Measurements from ENCODE around the gene SPINDOC. TPM values are rescaled to one million over a fixed set of nuclear protein-coding genes. Genes with fewer than 3 reads are reported as not detected.

The SPINDOC gene
- total and polyA plus RNA-seq, 9 of the 15 experiments (the other 6 are each of a cell fraction or from before 2014, with no cell fraction given) = 0.70 to 36.3 (median 19.6) TPM

DNA sequence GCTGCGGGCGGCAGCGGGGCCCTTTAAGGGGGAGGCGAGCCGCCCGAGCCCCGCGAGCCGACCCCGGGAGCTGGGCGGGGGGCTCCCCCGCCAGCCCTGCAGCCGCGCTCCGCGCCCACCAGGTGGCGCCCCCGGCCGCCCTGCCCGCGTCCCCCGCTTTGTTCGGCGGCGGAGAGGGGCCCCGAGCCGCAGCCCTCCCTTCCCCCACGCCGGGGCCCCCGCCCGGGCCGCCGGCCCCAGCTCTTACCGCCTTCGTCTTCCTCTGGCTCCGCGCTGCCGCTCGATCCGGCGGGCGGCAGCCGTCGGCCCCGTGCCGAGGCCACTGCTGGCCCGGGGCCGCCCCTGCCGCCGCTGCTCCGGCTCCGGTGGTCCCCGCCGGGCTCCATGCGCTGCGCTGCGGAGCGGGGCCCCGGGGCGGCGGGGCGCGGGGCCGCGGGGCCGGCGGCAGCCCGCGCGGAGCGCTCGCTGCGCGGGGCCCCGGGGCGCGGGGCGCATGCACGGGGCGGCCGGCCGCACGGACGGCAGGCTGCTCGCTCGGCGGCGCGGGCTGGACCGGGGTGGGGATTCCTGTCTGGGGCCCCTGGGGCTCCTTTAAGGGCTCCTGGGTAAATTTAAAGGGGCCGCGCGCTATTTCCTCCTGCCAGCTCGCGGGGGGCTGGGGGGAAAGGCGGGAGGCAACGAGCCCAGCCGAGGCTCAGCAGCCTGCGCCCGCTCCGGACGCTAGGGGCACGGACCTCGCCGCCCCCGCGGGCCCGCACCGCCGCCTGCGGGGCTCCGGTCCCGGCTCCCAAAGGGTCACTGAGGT is 44.8 kb upstream of the SPINDOC start, which contains the start of gene ZFTA (continued):
- TF ChIP-seq, protein P1, sequence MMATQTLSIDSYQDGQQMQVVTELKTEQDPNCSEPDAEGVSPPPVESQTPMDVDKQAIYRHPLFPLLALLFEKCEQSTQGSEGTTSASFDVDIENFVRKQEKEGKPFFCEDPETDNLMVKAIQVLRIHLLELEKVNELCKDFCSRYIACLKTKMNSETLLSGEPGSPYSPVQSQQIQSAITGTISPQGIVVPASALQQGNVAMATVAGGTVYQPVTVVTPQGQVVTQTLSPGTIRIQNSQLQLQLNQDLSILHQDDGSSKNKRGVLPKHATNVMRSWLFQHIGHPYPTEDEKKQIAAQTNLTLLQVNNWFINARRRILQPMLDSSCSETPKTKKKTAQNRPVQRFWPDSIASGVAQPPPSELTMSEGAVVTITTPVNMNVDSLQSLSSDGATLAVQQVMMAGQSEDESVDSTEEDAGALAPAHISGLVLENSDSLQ (IDR thresholded peaks at IDR 0.05) = no peak
- TF ChIP-seq NR2C1 (IDR thresholded peaks at IDR 0.05) (no peak), NR2C1 (tag; IDR thresholded peaks at IDR 0.05) (no peak), ZNF224 (CRISPR knock-in tag; IDR thresholded peaks at IDR 0.05) (no peak), ZBTB7A (IDR thresholded peaks at IDR 0.05; ENCODE audit: borderline replicate concordance, control insufficient read depth, low read depth, low read length) (peak; percentile 99), CC2D1A (IDR thresholded peaks at IDR 0.05) (no peak), SIRT6 (IDR thresholded peaks at IDR 0.05; ENCODE audit: low read depth, low read length) (no peak), ZNF274 (IDR thresholded peaks at IDR 0.05; ENCODE audit: borderline replicate concordance, low read depth, low read length) (no peak), ZNF431 (CRISPR knock-in tag; IDR thresholded peaks at IDR 0.05) (no peak), TAF9B (IDR thresholded peaks at IDR 0.05; ENCODE audit: partially characterized antibody) (no peak), CCNT2 (IDR thresholded peaks at IDR 0.05; ENCODE audit: borderline replicate concordance, extremely low read depth, insufficient read length, low read depth, low read length) (peak; percentile 30), GATA2 (CRISPR knock-in tag; IDR thresholded peaks at IDR 0.05) (no peak)
- TF ChIP-seq, protein P2, sequence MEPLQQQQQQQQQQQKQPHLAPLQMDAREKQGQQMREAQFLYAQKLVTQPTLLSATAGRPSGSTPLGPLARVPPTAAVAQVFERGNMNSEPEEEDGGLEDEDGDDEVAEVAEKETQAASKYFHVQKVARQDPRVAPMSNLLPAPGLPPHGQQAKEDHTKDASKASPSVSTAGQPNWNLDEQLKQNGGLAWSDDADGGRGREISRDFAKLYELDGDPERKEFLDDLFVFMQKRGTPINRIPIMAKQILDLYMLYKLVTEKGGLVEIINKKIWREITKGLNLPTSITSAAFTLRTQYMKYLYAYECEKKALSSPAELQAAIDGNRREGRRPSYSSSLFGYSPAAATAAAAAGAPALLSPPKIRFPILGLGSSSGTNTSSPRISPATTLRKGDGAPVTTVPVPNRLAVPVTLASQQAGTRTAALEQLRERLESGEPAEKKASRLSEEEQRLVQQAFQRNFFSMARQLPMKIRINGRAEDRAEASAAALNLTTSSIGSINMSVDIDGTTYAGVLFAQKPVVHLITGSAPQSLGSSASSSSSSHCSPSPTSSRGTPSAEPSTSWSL (CRISPR knock-in tag; IDR thresholded peaks at IDR 0.05; ENCODE audit: borderline replicate concordance) = no peak
- TF ChIP-seq, protein P3, sequence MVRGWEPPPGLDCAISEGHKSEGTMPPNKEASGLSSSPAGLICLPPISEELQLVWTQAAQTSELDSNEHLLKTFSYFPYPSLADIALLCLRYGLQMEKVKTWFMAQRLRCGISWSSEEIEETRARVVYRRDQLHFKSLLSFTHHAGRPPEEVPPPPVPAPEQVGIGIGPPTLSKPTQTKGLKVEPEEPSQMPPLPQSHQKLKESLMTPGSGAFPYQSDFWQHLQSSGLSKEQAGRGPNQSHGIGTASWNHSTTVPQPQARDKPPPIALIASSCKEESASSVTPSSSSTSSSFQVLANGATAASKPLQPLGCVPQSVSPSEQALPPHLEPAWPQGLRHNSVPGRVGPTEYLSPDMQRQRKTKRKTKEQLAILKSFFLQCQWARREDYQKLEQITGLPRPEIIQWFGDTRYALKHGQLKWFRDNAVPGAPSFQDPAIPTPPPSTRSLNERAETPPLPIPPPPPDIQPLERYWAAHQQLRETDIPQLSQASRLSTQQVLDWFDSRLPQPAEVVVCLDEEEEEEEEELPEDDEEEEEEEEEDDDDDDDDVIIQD (CRISPR knock-in tag; IDR thresholded peaks at IDR 0.05) = no peak
- TF ChIP-seq, protein P4, sequence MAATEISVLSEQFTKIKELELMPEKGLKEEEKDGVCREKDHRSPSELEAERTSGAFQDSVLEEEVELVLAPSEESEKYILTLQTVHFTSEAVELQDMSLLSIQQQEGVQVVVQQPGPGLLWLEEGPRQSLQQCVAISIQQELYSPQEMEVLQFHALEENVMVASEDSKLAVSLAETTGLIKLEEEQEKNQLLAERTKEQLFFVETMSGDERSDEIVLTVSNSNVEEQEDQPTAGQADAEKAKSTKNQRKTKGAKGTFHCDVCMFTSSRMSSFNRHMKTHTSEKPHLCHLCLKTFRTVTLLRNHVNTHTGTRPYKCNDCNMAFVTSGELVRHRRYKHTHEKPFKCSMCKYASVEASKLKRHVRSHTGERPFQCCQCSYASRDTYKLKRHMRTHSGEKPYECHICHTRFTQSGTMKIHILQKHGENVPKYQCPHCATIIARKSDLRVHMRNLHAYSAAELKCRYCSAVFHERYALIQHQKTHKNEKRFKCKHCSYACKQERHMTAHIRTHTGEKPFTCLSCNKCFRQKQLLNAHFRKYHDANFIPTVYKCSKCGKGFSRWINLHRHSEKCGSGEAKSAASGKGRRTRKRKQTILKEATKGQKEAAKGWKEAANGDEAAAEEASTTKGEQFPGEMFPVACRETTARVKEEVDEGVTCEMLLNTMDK (IDR thresholded peaks at IDR 0.05; ENCODE audit: borderline replicate concordance, insufficient read depth, low read depth, low read length, poor library complexity, severe bottlenecking) = peak; percentile 64
- TF ChIP-seq, protein P5, sequence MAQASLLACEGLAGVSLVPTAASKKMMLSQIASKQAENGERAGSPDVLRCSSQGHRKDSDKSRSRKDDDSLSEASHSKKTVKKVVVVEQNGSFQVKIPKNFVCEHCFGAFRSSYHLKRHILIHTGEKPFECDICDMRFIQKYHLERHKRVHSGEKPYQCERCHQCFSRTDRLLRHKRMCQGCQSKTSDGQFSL (CRISPR knock-in tag; IDR thresholded peaks at IDR 0.05) = no peak
- TF ChIP-seq, protein P5 (tag; IDR thresholded peaks at IDR 0.05) = peak in 1 of 2 experiments; percentile 12; a peak in 1 of 4 replicates
- TF ChIP-seq, protein P6, sequence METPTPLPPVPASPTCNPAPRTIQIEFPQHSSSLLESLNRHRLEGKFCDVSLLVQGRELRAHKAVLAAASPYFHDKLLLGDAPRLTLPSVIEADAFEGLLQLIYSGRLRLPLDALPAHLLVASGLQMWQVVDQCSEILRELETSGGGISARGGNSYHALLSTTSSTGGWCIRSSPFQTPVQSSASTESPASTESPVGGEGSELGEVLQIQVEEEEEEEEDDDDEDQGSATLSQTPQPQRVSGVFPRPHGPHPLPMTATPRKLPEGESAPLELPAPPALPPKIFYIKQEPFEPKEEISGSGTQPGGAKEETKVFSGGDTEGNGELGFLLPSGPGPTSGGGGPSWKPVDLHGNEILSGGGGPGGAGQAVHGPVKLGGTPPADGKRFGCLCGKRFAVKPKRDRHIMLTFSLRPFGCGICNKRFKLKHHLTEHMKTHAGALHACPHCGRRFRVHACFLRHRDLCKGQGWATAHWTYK (CRISPR knock-in tag; IDR thresholded peaks at IDR 0.05) = 0 out of 2 replicates have a peak, but pooled peaks have one; percentile 18

Data from K562 (cell line).